SHP77 treated with DMSO at 0.1 percent for 48 hours (cell line): Measurements from ENCODE around the gene ENKUR.
A peak's percentile ranks its signal among the peaks of the same experiment; 100 is the strongest.
"Not testable (repeated sequence)": the region's sequence is repeated elsewhere in the genome, so short reads cannot be mapped to it uniquely, and the experiment has no call there.

Source experiments
- DNase-seq: peaks from one replicate; lab custom pipeline; 2025; lab: John Stamatoyannopoulos, UW

The ENKUR gene

DNA sequence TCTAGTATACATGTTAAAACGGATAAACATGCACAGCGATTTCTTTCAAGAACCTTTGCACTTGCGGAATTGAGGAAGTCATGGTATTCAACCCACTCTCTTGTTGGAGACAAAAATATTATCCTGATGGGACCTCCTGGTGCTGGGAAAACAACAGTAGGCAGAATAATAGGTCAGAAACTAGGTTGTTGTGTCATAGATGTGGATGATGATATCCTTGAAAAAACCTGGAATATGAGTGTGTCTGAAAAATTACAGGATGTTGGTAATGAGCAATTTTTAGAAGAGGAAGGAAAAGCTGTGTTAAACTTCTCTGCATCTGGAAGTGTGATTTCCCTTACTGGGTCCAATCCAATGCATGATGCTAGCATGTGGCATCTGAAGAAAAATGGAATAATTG, 7.3 kb upstream of the ENKUR start:
- DNase-seq = no peak

DNA sequence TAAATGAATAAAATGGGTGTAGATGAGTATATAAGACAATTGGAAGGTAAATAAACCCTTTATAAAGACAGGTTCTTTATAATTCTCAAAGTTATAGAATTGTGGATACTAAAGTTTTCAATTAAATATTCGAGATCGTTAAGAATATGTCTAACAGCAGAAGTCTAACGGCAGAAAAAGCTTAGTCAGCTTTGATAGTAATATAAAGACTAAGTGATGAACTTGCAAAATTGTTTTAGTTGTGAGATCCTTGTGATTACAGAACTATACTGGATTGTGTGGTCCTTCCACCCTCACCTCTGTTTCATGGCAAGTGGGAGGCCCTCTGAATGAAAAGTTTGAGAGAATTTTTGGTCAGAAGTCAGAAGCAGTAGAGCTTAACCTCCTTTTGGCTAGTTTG, 2.7 kb upstream of the ENKUR start:
- DNase-seq = no peak

DNA sequence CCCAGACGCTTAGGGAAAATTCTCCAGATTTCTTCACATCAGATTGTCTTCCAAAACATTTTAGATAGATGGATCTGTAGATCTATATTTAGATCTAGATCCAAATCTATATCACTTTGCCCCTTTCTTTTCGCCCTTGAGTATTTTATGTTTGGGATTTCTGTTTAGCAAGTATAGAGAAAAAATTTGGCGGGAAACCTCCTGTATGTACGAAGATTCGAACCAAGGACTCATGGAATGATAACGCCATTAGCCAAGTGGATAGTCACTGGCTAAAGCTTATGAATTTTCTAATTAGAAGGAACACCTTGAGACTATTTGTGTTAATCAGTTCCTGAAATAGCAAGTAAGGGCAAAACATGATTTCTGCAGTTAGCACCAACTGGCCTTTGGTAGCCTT, 1.7 kb upstream of the ENKUR start:
- no peak for DNase-seq

DNA sequence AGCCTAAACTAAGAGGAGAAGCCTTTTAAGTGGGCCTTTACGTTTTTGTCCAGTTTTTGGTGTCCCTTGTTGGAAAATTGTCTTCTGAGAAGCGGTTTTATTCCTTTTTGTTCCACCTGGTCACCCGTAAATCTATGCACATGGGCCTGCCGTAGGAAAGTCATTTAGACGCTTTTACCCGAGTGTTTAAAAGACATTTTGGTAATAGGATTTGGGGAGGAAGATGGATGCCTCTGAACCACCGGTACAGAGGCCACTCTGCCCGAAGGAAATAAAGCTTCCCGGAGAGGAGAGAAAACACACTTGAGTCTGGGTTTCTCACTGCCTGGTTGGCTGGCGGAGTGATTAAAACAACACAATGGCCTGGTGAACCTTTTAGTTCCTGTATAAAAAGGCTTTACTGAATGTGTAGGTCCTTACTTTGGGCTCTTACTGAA, 1.2 kb upstream of the ENKUR start:
- DNase-seq = peak; percentile 56

DNA sequence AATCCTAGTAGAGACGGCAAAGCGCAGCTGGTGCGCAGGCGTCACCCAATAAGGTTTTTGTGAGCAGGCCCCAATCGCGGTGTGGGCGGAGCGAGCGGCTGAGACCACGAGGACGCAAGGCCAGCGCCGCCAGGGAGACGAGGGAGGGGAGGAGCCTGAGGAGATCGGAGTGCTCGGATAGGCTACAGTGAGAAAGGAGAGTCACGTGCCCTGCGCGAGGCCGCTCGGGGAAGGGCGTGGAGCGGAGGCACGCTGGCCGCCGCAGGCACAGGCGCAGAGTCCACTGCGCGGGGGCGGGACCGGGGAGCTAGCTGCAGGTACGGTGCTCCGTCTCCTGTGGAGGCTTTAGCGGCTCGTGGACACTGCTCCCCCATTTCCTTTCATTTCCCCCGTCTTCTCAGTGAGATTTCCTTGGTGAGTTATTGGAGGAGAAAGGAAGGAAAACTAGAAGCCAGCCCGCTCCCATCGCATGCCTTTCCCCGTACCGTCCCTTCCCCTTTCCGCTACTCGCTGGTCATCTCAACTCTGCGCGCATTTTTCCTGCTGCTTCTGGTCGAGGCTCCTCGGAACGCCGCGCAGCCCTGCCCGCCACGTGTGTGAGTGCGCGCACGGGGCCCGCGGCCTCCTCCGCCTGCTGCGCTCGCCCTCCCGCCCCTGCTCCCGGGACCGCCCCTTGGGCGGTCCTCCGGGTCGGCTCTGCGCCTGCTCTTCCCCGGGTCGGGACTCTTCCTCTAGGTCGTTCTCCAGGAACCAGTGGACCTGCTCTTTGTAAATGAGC, 607 bp upstream of the ENKUR start, which contains the start of gene THNSL1:
Gene THNSL1 (plus strand): TSS at position 237 of the 778 bp plus-strand sequence. CDS start 6,612 bp downstream, outside the sequence.
- DNase-seq = peak; percentile 95

DNA sequence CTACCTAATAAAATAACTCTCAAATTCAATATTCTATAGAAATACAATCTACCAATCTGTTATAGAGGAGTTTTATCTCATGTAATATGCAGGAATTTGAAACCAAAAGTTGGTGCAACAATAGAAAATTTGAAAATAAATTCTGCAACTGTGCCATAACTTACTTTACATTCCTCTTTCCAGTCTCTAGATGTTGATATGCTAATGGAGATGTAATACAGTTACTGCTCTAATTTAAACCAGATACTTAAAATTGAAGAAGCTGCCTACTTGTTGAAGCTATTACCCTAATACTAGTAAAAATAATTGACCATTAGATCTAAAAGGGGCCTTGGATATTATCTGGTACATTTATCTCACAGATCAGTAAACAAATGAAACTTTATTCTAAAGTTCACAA, 1.4 kb downstream of the ENKUR start:
- DNase-seq = no peak

DNA sequence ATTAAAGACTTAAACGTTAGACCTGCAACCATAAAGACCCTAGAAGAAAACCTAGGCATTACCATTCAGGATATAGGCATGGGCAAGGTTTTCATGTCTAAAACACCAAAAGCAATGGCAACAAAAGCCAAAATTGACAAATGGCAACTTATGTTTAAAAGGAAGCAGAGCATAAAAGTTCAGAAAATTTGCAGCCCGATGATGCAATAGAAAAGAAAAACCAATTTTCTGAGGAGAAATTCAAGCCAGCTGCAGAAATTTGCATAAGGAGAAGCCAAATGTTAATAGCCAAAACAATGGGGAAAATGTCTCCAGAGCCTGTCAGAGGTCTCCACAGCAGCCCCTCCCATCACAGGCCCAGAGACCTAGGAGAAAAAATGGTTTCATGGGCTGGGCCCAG, 4.4 kb downstream of the ENKUR start:
- not testable (repeated sequence) for DNase-seq

DNA sequence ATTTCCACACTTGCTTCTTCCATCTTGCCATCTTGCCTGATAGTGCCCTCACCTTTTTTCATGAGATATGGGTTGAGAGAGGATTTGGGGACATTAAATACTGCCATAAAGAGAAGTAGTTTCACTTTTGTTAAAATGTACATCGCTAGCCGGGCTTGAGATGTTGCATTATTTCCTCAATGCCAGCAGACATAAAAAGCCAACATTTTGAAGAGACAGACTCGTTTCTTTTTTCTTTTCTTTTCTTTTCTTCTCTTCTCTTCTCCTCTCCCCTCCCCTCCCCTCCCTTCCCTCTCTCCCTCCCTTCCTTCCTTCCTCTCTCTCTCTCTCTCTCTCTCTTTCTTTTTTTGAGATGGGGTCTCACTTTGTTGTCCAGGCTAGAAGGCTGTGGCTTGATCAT, 17.9 kb downstream of the ENKUR start:
- DNase-seq = no peak

DNA sequence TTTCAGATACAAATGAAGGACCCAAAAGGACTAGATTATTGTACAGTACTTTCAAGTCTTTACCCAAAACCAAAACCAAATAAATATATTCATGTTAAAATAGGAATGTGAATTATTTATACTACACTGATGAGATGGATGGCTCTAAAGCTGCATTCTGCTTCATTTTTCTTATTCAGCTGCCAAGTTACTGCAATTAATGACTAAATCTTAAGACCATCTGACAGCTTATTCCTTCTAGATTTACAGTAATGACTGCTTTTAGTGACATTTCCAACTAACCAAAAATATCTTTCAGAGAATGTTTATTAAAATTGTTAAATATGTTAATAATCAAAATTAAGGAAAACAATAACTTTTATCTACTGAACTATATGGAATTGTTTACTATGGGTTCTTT, 20.9 kb downstream of the ENKUR start:
- DNase-seq = no peak

DNA sequence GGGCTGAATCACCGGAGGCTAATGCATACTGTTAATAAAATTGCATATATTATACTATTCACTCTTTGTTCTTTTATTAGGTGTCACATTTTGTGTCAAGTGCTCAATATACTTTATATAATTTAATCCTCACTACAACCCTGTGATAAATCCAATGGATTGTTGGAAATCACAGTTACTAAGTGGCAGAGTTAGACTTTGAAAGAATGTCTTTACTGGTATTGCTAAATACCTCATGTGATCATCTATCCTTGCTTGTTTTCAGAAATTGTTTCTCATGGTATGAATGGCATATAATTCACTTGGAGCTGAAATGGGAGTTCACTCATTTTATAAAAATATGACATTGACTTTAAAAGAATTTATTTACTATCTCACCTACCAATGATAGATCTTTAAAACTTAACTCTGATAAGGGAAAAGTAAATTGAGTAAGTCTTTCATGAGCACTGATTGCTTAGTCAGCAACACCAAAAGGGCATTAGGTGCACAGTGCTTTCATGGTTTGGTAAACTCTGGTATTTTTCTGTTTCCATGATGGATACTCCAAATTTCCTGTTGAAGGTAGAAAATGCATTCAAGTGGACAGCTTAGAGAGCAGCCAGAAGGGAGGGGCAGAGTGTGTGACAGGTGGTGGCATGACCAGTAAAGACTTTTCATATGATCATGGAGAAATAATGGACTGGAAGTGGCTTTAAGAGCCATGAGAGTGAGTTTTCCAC, 22.6 kb downstream of the ENKUR start:
- DNase-seq = no peak

DNA sequence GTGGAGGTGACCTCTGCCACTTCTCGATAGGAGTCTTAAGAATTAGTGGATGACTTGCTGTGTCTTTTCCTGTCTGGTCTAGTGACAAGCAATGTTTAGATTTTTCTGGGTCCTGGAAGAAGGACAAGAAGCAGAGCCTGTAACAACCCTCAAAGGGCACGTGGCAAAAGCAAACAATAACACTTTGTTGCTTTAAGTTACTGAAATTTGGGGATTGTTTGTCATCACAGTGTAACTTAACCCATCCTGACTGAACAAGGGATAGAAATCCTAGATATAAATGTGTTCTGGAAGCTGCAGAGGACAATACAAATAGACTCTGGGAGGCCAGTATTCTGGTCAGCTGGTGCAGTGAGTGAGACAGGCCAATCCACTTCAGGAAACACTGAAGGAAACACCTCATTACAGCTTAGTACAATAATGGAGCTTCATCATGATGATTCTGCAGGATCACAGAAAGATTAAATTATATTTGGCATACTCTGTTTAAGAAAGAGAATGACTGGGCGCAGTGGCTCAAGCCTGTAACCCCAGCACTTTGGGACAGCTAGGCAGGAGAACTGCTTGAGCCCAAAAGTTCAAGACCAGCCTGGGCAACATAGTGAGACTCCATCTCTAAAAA, 23.3 kb downstream of the ENKUR start:
- no peak for DNase-seq

DNA sequence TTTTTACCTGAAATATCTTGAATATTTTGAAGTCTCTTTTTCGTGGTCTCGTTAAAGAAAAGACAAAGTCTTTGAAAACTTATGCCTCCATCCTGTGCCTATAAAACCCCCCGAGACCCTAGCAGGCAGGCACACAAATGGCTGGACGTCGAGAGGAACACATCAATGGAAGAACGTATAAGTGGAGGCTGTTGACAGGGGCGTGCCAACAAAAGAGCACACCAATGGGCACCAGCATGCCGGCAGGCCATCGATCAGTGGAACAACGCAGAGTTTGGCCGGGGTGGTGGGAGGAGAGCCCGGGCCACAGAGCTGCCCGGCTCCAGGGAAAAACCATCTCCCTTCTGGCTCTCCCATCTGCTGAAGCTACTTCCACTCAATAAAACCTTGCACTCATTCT, 24.7 kb downstream of the ENKUR start:
- no peak for DNase-seq

DNA sequence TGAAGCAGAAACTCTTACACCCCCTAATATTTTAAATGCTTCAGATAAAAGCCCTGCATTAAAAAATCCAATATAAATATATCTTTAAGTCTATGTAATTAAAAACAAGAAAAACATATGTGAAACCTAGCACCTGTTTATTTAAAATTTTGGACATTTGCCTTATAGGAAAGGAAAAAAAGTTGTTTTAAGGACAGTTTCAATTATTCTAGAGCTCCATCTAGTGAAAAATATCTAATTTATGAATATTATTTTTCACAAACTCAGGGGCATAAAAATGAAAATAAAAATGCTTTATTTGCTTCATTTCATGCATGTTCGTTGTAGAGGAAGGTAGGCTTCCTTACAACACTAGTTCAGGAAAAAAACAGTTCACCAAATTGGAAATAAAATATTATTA, 26.1 kb downstream of the ENKUR start:
- no peak for DNase-seq

DNA sequence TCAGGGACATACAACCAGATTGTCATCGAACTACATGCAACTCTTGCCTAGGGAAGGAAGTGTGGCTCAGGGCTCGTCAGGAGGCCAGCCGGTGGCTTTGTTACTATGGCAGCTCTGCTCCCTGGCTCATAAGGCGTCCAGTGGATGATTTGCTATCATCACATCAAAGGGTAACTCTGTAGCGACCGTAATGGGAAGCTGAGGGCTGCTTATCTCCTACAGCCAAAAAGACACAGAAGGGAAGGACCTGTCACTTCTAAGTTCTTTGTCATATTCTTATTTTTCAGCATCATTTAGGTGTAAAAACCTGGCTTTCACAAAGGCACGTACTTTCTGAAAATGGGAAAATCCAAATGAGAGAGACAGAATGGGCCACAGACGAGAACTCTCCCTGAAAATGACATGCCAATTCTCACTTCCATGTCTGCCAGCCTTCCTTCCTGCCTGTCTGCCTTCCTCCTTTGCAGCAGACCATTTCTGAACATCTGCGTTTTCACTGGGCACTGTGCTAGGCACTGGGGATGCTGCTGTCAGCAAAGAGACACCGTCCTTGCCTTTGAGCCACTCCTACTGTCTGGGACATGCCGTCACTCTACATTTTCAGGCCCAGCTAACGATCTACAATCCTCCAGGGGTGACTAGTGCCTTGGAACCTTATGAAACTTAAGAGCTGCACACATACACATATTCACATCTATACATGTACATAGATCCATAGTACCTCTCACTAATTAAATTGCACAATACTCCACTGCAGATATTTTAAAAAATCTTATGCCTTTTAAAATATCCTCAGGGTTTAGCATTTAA, 26.9 kb downstream of the ENKUR start:
- no peak for DNase-seq

DNA sequence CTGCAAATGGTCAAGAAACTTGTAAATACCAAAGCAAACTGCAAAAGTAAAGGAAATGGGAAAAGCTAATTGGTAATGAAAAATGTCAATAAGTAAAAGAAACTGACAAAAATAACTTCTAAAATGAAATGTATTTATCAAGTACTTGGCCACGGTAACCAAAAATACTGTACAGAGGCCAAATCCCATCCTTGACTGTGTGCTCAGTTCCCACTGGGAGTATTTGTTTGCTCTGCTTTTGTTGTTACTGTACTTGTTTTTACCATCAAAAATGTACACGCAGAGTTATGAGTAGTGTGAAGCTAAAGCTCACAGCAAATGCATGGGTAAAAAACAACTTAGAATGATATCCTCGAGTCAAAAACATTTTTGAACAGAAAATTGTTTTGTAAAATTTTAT, 31.1 kb downstream of the ENKUR start:
- no peak for DNase-seq

DNA sequence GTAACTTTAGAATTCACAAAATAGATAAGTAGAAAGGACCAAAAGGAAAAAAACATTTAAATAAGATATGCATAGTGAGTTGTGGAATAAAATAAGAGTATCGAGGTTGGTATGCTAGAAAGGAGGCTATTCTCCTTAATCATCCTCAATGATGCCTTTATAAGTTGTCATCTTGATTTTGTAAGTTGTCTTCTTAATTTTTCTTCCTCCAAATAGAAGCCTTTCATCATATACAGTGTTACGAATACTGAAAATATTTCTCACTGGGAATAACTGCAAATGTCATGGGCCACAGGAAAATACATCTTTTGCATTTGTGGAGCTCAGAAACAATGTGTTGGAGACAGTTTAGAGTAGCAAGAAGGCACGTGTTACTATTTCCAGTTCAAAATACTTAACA, 32.0 kb downstream of the ENKUR start:
- DNase-seq = no peak

DNA sequence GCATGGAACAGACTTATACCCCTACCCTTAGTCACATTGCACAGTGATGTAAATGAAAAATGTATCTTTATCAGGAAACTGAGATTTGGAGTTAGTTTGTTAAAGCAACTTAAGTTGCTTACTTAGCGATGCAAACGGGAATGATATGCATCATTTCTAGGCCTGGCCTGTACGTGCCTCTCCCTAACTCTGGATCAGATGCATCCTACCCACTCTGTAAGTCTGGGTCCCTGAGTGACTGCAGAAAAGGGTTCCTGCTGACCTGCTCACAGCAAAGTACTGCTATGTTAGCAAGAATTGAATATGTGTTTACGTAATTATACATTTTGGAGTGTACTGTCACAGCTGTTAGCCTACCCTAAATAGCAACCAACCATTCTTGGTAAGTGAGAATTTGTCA, 32.8 kb downstream of the ENKUR start:
- DNase-seq = no peak

DNA sequence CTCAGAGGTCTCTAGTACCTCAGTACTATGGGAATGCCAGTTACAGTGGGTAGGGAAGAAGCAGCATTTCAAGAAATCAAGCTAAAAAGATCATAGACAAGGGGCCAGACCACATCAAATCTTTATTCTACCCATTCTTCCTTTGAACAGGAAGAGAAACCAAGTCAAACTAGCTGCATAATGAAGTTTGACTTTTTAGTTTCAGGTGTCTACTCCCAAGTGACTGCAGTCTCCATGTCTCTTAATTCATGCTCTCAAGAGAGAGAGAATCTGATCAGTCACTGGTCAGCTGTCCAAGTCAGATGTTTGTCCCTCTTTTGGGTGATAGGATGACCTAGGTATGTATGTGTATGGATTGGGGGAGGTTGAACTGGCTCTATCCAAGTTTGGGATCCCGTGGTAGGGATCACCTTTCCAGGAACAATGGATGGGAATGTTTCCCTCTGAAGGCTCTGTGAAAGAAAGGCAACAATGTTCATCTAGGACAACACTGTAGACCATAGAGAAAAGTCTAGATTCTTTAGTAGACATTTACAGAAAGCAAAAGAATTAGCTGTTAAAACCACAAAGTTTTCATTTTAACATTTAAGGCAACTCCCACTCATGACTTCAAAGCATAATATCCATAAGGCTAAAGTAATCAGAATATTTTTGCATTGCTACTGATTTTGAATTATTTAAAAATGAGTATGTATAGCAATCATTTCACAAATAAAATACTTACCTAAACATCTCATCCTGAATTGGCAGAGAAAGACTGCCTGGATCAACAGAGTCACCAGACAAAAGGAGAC, 33.4 kb downstream of the ENKUR start:
- no peak for DNase-seq

DNA sequence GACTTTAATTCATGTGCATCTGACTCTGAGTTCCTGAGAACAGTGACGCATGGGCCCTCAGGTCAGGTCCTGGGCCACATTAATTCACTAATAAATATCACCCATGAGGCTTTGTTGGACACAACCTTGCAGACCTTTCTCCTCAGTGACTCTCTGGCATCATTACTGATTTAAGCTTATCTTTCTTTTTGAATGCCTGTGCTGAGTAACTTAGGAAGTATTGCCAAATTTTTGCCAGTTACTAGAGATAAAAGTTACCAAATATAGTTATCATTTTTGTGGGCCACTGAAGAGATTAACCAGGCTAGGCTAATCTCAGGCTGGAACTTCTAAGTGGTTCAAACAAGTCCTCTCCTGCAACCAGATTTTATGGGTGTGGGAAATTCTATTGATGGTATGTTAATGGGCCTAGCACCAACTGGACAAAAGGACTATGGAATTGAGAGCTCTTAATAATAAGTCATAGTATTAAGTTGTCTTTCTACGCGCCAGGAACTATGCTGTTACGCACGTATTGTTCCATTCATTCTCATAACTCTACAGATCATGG, 34.7 kb downstream of the ENKUR start:
- DNase-seq = no peak

DNA sequence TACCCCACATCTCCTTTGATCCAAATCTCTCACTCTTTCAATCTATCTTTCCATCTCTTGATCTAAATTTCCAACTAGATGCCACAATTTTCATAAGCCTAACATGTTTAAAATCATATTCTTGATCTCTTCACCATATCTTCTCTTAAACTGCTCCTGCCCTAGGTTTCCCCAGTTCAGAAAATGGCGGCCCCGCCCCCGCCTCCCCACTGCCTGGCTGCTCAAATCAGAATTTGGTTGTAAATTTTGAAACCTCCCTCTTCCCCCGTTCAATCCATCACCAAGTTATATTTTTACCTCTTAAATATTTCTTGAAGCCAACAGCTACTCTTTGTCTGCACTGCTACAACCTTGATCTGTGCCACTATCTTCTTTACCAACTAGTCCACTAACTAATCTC, 36.3 kb downstream of the ENKUR start:
- DNase-seq = no peak

DNA sequence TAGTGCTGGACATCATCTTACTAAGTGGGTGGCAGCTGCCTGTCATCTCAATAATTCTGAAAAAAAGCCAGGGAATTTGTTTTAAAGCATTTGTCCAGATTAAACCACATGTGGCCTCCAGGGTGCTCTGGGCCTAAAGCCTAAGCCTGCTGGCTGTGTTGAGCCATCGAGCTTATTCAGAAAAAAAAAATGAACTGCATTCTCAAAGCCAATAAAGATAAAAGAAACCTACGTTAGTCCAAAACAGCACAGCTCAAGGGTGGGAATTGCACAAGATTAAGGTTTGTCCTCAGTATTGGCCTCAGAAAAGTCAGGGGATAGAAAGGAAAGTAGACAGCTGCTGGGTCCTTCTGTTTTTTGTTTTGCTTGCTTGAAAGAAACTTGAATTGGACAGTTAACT, 41.0 kb downstream of the ENKUR start:
- DNase-seq = no peak
